Muscle layer of duodenum (tissue), 2 donors: ENCODE measurements around the gene PGM5.

ENCODE experiments used
- H3K27ac ChIP-seq: one replicate; pipeline ENCODE4 v1.7.0; 2013; ENCODE audit warnings: mild to moderate bottlenecking, low read length
- H3K27me3 ChIP-seq: one replicate; pipeline ENCODE4 v1.7.0; 2013; ENCODE audit warnings: low read depth, mild to moderate bottlenecking, control low read depth, low read length
- H3K36me3 ChIP-seq, 2 donors: one replicate each; pipeline ENCODE4 v1.7.0; 2013; ENCODE audit warnings: low read length in 2 of 2, control low read depth in 1 of 2, mild to moderate bottlenecking in 1 of 2; ENCODE audit not compliant: insufficient read depth in 2 of 2, control insufficient read depth in 1 of 2
- H3K4me1 ChIP-seq, 2 donors: one replicate each; pipeline ENCODE4 v1.7.0; 2013; ENCODE audit warnings: low read length in 2 of 2, mild to moderate bottlenecking in 2 of 2, control low read depth in 1 of 2, moderate library complexity in 1 of 2; ENCODE audit not compliant: insufficient read depth in 2 of 2, control insufficient read depth in 1 of 2
- H3K4me3 ChIP-seq, 2 donors: one replicate each; pipeline ENCODE4 v1.7.0; 2013; ENCODE audit warnings: low read length in 2 of 2, low read depth in 1 of 2, mild to moderate bottlenecking in 1 of 2
- H3K9me3 ChIP-seq, 2 donors: one replicate each; pipeline ENCODE4 v1.7.0; 2013; ENCODE audit warnings: low read length in 2 of 2, control low read depth in 1 of 2, mild to moderate bottlenecking in 1 of 2; ENCODE audit not compliant: control insufficient read depth in 1 of 2
- donor health status: healthy.

The PGM5 gene

GRCh38 chr9:68540712-68541535 lies 184.5 kb downstream of the PGM5 start, which contains the start of gene TMEM252:
TSS of gene TMEM252 (minus strand) at chr9:68540883. CDS start at chr9:68540814, 69 bp downstream.
- Histone ChIP-seq H3K4me3 (no peak within 1 kb of the TSS), H3K9me3 (no peaks in the 10 kb centered on the region), H3K27ac (peak within 1 kb of the TSS; percentile 43), H3K4me1 (peaks cover 9 to 12% of the 10 kb centered on the region in 2 donors), H3K36me3 (no peaks in the 10 kb centered on the region), H3K27me3 (no peaks in the 10 kb centered on the region)

GRCh38 chr9:68541568-68541967 lies 185.2 kb downstream of the PGM5 start:
- Histone ChIP-seq H3K4me3 (no peak overlapping the region), H3K27ac (peak overlapping the region; percentile 43), H3K9me3 (no peaks in the 10 kb centered on the region), H3K4me1 (peaks cover 8 to 12% of the 10 kb centered on the region in 2 donors), H3K27me3 (no peaks in the 10 kb centered on the region), H3K36me3 (no peaks in the 10 kb centered on the region)

DNA sequence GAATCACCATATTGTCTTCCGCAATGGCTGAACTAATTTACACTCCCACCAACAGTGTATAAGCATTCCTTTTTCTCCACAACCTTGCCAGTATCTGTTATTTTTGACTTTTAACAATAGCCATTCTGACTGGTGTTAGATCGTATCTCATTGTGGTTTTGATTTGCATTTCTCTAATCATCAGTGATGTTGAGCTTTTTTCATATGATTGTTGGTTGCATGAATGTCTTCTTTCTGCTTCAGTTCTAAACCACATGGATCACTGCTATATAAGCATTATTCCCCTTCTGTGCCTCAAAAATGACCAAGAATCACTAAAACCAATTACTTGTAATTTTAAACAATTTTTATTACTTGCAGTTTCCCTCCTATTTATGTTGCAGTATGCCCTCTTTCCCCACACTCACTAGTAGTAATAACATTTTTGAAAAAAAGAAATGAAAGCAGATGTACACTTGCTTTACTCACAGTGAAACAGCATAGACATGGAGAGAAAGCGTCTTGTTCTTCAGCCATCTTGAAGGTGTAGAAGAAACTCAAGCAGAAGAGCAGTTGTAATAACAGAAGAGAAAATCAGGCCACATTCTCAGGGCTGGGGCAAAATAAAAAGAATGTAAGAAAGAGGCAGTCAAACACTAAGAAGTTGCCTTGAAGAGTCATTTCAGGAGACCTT lies 188.8 kb downstream of the PGM5 start:
- Histone ChIP-seq H3K9me3 (no peaks in the 10 kb centered on the region), H3K36me3 (no peaks in the 10 kb centered on the region), H3K27me3 (no peaks in the 10 kb centered on the region), H3K4me3 (no peak overlapping the region), H3K4me1 (peaks cover 0 to 16% of the 10 kb centered on the region in 2 donors), H3K27ac (no peak overlapping the region)

DNA sequence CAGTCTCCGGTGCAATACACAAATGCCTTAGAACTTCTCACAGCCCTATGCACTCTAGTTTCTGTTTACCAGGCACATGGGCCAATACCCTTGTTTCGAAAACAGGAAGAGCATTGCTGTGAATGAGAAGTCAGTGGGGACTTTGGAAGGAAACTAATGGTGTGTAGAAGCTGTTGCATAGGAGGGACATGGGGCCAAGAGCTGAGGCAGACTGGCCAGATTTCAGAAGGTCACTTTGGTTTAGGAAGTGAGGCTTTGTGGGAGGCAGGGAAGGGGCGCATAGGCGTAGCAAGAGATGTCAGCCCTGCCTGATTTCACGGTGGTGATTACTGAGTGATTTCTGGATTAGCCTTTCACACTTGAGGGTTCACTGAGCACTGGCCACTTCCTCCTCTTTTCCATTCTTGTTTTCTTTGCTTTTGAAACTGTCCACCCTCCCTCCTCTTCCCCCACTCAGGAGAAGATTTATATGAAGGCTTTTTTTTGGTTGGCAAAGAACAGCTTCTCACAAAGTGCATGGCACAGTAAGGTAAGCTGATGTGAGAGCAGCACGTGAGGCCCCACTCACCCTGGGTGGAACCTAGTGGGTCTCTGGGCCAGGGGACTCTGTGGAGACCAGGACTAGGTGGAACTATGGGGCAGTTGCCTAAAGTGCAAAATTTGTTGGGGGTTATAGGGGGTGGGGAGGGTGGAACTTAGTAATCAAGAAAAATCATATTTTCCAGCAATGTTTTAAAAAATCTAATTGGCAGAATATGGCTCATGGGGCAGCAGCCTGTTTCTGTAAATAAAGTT lies 190.4 kb downstream of the PGM5 start:
- Histone ChIP-seq H3K27me3 (no peaks in the 10 kb centered on the region), H3K9me3 (no peaks in the 10 kb centered on the region), H3K27ac (peak overlapping the region; percentile 31), H3K4me1 (peaks cover 2 to 11% of the 10 kb centered on the region in 2 donors), H3K4me3 (peak overlapping the region in 1 of 2 donors; percentile 24), H3K36me3 (no peaks in the 10 kb centered on the region)

- peaks cover 5 to 8% of the 10 kb centered on the region in 2 donors for H3K4me1 ChIP-seq
- no peaks in the 10 kb centered on the region for H3K9me3 ChIP-seq
- no peak overlapping the region for H3K27ac ChIP-seq
- H3K27me3 ChIP-seq = no peaks in the 10 kb centered on the region
- H3K4me3 ChIP-seq = no peak overlapping the region
- H3K36me3 ChIP-seq = no peaks in the 10 kb centered on the region
Observed at GRCh38 chr9:68547417-68547816, 191.0 kb downstream of the PGM5 start.

- Histone ChIP-seq H3K9me3 (no peaks in the 10 kb centered on the region), H3K27me3 (no peaks in the 10 kb centered on the region), H3K4me1 (peaks cover 5 to 8% of the 10 kb centered on the region in 2 donors), H3K36me3 (no peaks in the 10 kb centered on the region), H3K27ac (no peak overlapping the region), H3K4me3 (no peak overlapping the region)
Observed at GRCh38 chr9:68548241-68548640, 191.8 kb downstream of the PGM5 start.

DNA sequence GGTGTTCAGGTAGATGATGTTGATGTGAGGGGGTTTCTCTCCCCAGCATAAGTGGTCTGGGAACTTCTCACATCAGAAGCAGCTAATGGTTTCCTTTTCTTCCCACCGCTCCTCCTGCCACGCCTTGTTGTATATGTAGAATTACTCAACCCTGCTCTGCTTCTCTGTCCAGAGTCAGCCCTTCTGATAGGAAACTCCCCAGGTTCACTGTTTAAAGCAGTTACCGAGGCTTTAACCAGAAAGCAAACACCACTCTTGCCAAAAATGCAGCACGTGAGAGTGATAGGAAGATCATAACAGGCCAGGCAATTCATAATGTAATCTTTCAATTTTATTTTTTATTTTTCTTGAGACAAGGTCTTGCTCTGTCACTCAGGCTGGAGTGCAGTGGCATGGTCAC lies 194.8 kb downstream of the PGM5 start:
- Histone ChIP-seq H3K36me3 (no peaks in the 10 kb centered on the region), H3K4me3 (no peak overlapping the region), H3K4me1 (peaks cover 8 to 10% of the 10 kb centered on the region in 2 donors), H3K27ac (no peak overlapping the region), H3K9me3 (no peaks in the 10 kb centered on the region), H3K27me3 (no peaks in the 10 kb centered on the region)

GRCh38 chr9:68552700-68553476 lies 196.5 kb downstream of the PGM5 start:
- Histone ChIP-seq H3K27ac (peak overlapping the region; percentile 42), H3K27me3 (no peaks in the 10 kb centered on the region), H3K4me1 (peaks cover 3 to 10% of the 10 kb centered on the region in 2 donors), H3K36me3 (no peaks in the 10 kb centered on the region), H3K9me3 (no peaks in the 10 kb centered on the region), H3K4me3 (no peak overlapping the region)

DNA sequence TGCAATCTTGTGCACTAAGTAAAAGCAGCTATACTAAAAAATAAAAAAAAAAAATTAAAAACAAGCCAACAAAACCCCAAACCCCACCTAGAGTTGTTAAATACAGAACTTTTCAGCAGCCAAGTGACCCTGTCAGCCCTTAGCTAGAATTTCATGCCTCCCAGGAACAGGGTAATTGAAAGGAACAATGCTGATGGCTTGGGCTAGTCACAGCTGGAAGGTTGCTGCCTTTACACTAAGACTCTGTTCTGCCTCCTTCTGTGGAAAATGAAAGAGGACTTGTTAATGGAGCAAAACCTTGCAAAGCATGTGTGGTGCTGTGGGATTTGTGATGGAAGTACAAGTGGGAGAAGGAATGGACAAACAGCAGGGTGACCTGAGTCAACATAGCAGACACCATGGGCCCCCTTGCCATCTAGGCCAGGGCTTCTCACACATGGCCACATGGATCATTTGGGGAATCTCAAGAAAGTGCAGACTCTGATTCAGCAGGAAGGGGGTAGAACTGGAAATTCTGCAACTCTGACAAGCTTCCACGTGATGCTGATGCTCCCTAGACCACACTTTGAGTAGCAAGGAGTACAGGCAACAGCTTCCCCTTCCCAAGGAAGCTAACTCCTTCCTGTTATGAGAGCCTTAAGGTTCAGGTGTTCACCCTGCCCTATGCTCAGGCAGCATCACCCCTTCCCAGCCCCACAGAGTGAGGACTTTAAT lies 199.2 kb downstream of the PGM5 start:
- no peaks in the 10 kb centered on the region for H3K9me3 ChIP-seq

GRCh38 chr9:68558545-68558944 lies 202.1 kb downstream of the PGM5 start:
- Histone ChIP-seq H3K9me3 (no peaks in the 10 kb centered on the region), H3K27me3 (no peaks in the 10 kb centered on the region), H3K4me3 (no peak overlapping the region), H3K36me3 (no peaks in the 10 kb centered on the region), H3K4me1 (peaks cover 0 to 22% of the 10 kb centered on the region in 2 donors), H3K27ac (no peak overlapping the region)

More for the DNA sequence above, 199.2 kb downstream of the PGM5 start:
- no peaks in the 10 kb centered on the region for H3K27me3 ChIP-seq
- peaks cover 3 to 21% of the 10 kb centered on the region in 2 donors for H3K4me1 ChIP-seq
- H3K36me3 ChIP-seq = no peaks in the 10 kb centered on the region
- no peak overlapping the region for H3K4me3 ChIP-seq
- H3K27ac ChIP-seq = no peak overlapping the region
